K562 (cell line): ENCODE measurements around the gene NUDCD3. TPM values are rescaled to one million over a fixed set of nuclear protein-coding genes. Genes with fewer than 3 reads are reported as not detected.
A peak's percentile ranks its signal among the peaks of the same experiment; 100 is the strongest.

Experiments used
- ATAC-seq: fragments of 200-7000 bp; cut with Tn5 transposase; 3 replicates; pipeline ENCODE4 v1.9.1; 2020; ENCODE audit warnings: moderate library complexity
- BruUV-seq: library from RNA; stranded (reverse); fragments of 400-500 nt; replicated peaks from 2 replicates; lab custom pipeline; 2021; lab: Mats Ljungman, UMichigan
- CTCF ChIA-PET: fragments of 300-600 bp; formaldehyde crosslinking; extraction: SDS; loops from one replicate; lab custom pipeline; 2021; ENCODE audit warnings: low intra/inter-chr PET ratio; lab: Yijun Ruan, JAX
- POLR2A ChIA-PET: fragments of 300-600, 350-650 bp; sonication (Branson Sonifier 250); formaldehyde crosslinking; extraction: SDS; loops from one replicate; lab custom pipeline; 2021; ENCODE audit warnings: antibody characterized with exemption, inconsistent platforms; lab: Yijun Ruan, JAX
- DNase-seq, 4 experiments: peaks; one replicate each; pipeline versions ENCODE4 v3.0.0 to v3.0.0-alpha.2; 2011 to 2018; ENCODE audit warnings: low spot score in 3 of 4, mixed read lengths in 3 of 4; ENCODE audit errors: extremely low read depth in 1 of 4
- FAIRE-seq: peaks from 2 replicates; lab custom pipeline; 2011; peaks lifted over from hg19 to GRCh38; lab: Jason Lieb, UNC
- H2AFZ ChIP-seq: 2 replicates; pipeline ENCODE4 v1.6.0; 2011; ENCODE audit warnings: low read depth, low read length, control low read depth, inconsistent platforms
- H3K27ac ChIP-seq: fragments of 200-600 bp; 3 replicates; pipeline ENCODE4 v1.8.0; 2011; ENCODE audit warnings: low read depth, mild to moderate bottlenecking, control low read depth, inconsistent platforms, low read length, moderate library complexity, mixed read lengths; ENCODE audit errors: extremely low read depth
- H3K27me3 ChIP-seq, 2 experiments: fragments of 300-600 bp in 1 of 2; 2 replicates in 1 of 2; 3 replicates in 1 of 2; pipeline versions ENCODE4 v1.6.0 to v1.8.0; 2011; ENCODE audit warnings: inconsistent platforms in 2 of 2, low read length in 2 of 2, mild to moderate bottlenecking in 1 of 2, mixed read lengths in 1 of 2, moderate library complexity in 1 of 2; ENCODE audit not compliant: control insufficient read depth in 2 of 2, insufficient read depth in 2 of 2
- H3K36me3 ChIP-seq: fragments of 300-600 bp; 3 replicates; pipeline ENCODE4 v1.8.0; 2011; ENCODE audit warnings: mild to moderate bottlenecking, low read length, inconsistent platforms; ENCODE audit not compliant: control insufficient read depth, insufficient read depth
- H3K4me1 ChIP-seq, 2 experiments: fragments of 200-600 bp in 1 of 2; replicated peaks in 1 of 2; 2 replicates in 1 of 2; 3 replicates in 1 of 2; pipeline versions ENCODE4 v1.5.1 to v1.8.0; 2011; ENCODE audit warnings: inconsistent platforms in 2 of 2, low read length in 2 of 2, mild to moderate bottlenecking in 1 of 2, mixed read lengths in 1 of 2, moderate library complexity in 1 of 2; ENCODE audit not compliant: control insufficient read depth in 2 of 2, insufficient read depth in 2 of 2
- H3K4me2 ChIP-seq: 2 replicates; pipeline ENCODE4 v1.6.1; 2011; ENCODE audit warnings: low read length, control low read depth, inconsistent platforms, mixed read lengths; ENCODE audit not compliant: insufficient read depth
- H3K4me3 ChIP-seq: fragments of 200-600 bp; sonication (generic), shearing (Covaris generic); 2 replicates; pipeline ENCODE4 v1.5.1; 2016; ENCODE audit warnings: control low read depth, inconsistent platforms
- H3K79me2 ChIP-seq: fragments of 200-600 bp; 3 replicates; pipeline ENCODE4 v1.8.0; 2011; ENCODE audit warnings: low read length, inconsistent platforms; ENCODE audit not compliant: control insufficient read depth, insufficient read depth
- H3K9ac ChIP-seq, 2 experiments: 2 replicates each; pipeline versions ENCODE4 v1.6.0 to v1.6.1; 2011; ENCODE audit warnings: low read depth in 2 of 2, low read length in 2 of 2, control low read depth in 1 of 2, inconsistent platforms in 1 of 2, mild to moderate bottlenecking in 1 of 2, mixed read lengths in 1 of 2; ENCODE audit not compliant: insufficient read depth in 1 of 2
- H3K9me1 ChIP-seq: one replicate; pipeline ENCODE4 v1.6.0; 2011; ENCODE audit warnings: inconsistent platforms, mild to moderate bottlenecking, low read length, moderate library complexity; ENCODE audit not compliant: control insufficient read depth, insufficient read depth
- H3K9me3 ChIP-seq: replicated peaks from 2 replicates; pipeline ENCODE4 v1.5.1; 2011; ENCODE audit warnings: low read depth, low read length, inconsistent platforms; ENCODE audit not compliant: control insufficient read depth, insufficient read depth
- H4K20me1 ChIP-seq: replicated peaks from 2 replicates; pipeline ENCODE4 v1.6.1; 2011; ENCODE audit warnings: low read length, inconsistent platforms, mixed read lengths; ENCODE audit not compliant: control insufficient read depth, insufficient read depth
- NFIC ChIP-seq: fragments of 450-650 bp; IDR thresholded peaks from 2 replicates; pipeline ENCODE4 v1.6.1; 2017; ENCODE audit warnings: mild to moderate bottlenecking, inconsistent platforms
- RBM15 ChIP-seq: fragments of 200-400 bp; formaldehyde crosslinking; IDR thresholded peaks from 2 replicates; pipeline ENCODE4 v1.6.1; 2018; ENCODE audit warnings: mild to moderate bottlenecking, low read length, moderate library complexity; ENCODE audit not compliant: insufficient read depth
- THRAP3 ChIP-seq: fragments of 450-650 bp; IDR thresholded peaks from 2 replicates; pipeline ENCODE4 v1.6.1; 2016; ENCODE audit warnings: mild to moderate bottlenecking, inconsistent platforms, borderline replicate concordance
- ZBTB17 ChIP-seq: fragments of 450-650 bp; formaldehyde crosslinking; IDR thresholded peaks from 2 replicates; pipeline ENCODE4 v1.4.0; 2020; ENCODE audit warnings: mild to moderate bottlenecking
- WGBS: fragments of 100-300 bp; shearing (Covaris generic); methylation state at CpG from one replicate; pipeline ENCODE4 v1.1.6; 2016; ENCODE audit warnings: low coverage, mixed read lengths; ENCODE audit not compliant: insufficient coverage; ENCODE audit errors: missing lambda C conversion rate; 5-methylcytosine and 5-hydroxymethylcytosine counted together
- in situ Hi-C: fragments of 300-500 bp; cut with MboI; formaldehyde crosslinking; loops from 4 replicates; pipeline ENCODE4 v1.15.0; 2018; ENCODE audit warnings: inconsistent platforms, mixed read lengths
- intact Hi-C: fragments of 100-400 bp; cut with micrococcal nuclease; formaldehyde crosslinking; loops from 2 replicates; pipeline ENCODE4 v1.14.2; 2022
- polyA plus RNA-seq, 8 experiments: library from polyadenylated mRNA; depleted of rRNA in 4 of 8; stranded (reverse) in 5 of 8; unstranded in 3 of 8; fragments of >200 nt; fragmentation: Nextera tagmentation in 2 of 8; fragmentation: Illumina TruSeq in 1 of 8; extraction: Ambion mirVana in 2 of 8; extraction: Trizol in 1 of 8; gene quantifications; 2 replicates each; pipeline versions ENCODE4 v1.2.1 to v1.2.3, GENCODE V29; 2011 to 2014; ENCODE audit warnings: inconsistent platforms in 1 of 8, missing spikeins in 1 of 8
- total RNA-seq, 7 experiments: library from RNA; depleted of rRNA in 6 of 7; stranded (reverse); fragments of >200 nt in 6 of 7; fragmentation: Illumina TruSeq in 2 of 7; extraction: Trizol in 2 of 7; gene quantifications; 2 replicates each; pipeline versions ENCODE4 v1.2.1 to v1.2.3, GENCODE V29; 2011 to 2021; ENCODE audit warnings: low replicate concordance in 1 of 7
- TF ChIP-seq, protein P1 (sequence below): sonication (generic); formaldehyde crosslinking; IDR thresholded peaks from 2 replicates; pipeline ENCODE4 v1.8.1; 2022; ENCODE audit warnings: missing genetic modification reagents
- TF ChIP-seq, protein P2 (sequence below), 2 experiments: fragments of 450-650 bp; IDR thresholded peaks; 2 replicates each; pipeline ENCODE4 v1.6.1; 2016
- TF ChIP-seq, protein P3 (sequence below): fragments of 250-450 bp; sonication (Bioruptor Pico); IDR thresholded peaks from 2 replicates; pipeline ENCODE4 v1.4.0; 2020; ENCODE audit warnings: borderline replicate concordance
- TF ChIP-seq, protein P4 (sequence below): IDR thresholded peaks from 2 replicates; pipeline ENCODE4 v1.6.1; 2014; ENCODE audit warnings: antibody characterized with exemption

NUDCD3 gene
- total and polyA plus RNA-seq, 9 of the 15 experiments (the other 6 are each of a cell fraction or from before 2014, with no cell fraction given) = 24.8 to 64.2 (median 42.6) TPM

DNA sequence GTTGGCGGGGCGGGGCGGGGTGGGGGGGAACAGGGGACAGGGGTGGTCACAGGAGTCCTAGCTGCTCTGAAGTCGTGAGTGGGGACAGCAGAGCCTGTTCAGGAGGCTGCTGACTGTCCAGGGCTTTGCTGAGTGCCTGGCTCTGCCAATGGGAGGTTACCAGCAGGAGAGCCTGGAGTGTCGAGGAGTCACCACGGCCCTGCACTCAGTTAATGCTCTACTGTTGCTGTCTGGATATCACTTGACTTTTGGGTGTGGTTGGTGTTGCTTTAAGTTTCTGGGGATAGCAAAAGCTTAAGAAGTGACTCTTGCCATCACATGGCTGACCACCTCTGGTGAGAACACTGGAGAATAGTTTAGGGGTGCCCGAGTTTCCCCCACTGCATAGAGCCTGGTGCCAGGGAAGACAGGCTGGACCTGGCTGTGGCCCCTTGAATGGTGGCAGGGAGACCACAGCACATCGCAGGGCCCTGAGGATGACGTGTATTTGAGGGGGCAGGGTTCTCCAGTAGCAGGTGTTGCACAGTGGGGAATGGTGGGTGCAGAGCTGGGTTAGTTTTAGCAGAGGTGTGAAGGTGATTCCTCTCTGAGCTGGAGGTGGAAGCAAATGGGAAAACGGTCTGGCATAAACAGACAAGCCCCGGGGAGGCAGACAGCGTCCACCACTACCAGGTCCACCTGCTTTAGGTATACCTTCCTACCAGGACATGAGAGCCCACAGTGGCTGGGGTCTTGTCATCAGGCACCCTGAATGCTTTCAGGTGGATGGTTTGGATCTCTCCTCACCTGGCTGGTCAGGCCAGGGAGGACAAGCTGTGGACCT, 110.9 kb downstream of the NUDCD3 start:
- peaks cover 11% of the 10 kb centered on the region; the same call in 1 of the 2 replicates for H4K20me1 ChIP-seq
- H3K27ac ChIP-seq = no peak overlapping the region
- H3K9ac ChIP-seq = no peak overlapping the region
- peaks cover 0 to 11% of the 10 kb centered on the region in 2 experiments; a peak in 2 of 5 replicates for H3K27me3 ChIP-seq
- no peak overlapping the region for H3K4me3 ChIP-seq
- no peaks in the 10 kb centered on the region for H3K9me3 ChIP-seq
- TF ChIP-seq, protein P1, sequence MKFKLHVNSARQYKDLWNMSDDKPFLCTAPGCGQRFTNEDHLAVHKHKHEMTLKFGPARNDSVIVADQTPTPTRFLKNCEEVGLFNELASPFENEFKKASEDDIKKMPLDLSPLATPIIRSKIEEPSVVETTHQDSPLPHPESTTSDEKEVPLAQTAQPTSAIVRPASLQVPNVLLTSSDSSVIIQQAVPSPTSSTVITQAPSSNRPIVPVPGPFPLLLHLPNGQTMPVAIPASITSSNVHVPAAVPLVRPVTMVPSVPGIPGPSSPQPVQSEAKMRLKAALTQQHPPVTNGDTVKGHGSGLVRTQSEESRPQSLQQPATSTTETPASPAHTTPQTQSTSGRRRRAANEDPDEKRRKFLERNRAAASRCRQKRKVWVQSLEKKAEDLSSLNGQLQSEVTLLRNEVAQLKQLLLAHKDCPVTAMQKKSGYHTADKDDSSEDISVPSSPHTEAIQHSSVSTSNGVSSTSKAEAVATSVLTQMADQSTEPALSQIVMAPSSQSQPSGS (CRISPR knock-in tag) = no peak
- TF ChIP-seq NFIC = no peak
- TF ChIP-seq, protein P2, sequence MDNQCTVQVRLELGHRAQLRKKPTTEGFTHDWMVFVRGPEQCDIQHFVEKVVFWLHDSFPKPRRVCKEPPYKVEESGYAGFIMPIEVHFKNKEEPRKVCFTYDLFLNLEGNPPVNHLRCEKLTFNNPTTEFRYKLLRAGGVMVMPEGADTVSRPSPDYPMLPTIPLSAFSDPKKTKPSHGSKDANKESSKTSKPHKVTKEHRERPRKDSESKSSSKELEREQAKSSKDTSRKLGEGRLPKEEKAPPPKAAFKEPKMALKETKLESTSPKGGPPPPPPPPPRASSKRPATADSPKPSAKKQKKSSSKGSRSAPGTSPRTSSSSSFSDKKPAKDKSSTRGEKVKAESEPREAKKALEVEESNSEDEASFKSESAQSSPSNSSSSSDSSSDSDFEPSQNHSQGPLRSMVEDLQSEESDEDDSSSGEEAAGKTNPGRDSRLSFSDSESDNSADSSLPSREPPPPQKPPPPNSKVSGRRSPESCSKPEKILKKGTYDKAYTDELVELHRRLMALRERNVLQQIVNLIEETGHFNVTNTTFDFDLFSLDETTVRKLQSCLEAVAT (IDR thresholded peaks at IDR 0.05) = peak in 1 of 2 experiments; percentile 64; a peak in 1 of 4 replicates
- TF ChIP-seq, protein P3, sequence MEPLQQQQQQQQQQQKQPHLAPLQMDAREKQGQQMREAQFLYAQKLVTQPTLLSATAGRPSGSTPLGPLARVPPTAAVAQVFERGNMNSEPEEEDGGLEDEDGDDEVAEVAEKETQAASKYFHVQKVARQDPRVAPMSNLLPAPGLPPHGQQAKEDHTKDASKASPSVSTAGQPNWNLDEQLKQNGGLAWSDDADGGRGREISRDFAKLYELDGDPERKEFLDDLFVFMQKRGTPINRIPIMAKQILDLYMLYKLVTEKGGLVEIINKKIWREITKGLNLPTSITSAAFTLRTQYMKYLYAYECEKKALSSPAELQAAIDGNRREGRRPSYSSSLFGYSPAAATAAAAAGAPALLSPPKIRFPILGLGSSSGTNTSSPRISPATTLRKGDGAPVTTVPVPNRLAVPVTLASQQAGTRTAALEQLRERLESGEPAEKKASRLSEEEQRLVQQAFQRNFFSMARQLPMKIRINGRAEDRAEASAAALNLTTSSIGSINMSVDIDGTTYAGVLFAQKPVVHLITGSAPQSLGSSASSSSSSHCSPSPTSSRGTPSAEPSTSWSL = no peak
- TF ChIP-seq, protein P4, sequence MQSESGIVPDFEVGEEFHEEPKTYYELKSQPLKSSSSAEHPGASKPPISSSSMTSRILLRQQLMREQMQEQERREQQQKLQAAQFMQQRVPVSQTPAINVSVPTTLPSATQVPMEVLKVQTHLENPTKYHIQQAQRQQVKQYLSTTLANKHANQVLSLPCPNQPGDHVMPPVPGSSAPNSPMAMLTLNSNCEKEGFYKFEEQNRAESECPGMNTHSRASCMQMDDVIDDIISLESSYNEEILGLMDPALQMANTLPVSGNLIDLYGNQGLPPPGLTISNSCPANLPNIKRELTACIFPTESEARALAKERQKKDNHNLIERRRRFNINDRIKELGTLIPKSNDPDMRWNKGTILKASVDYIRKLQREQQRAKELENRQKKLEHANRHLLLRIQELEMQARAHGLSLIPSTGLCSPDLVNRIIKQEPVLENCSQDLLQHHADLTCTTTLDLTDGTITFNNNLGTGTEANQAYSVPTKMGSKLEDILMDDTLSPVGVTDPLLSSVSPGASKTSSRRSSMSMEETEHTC = no peak
- no peak for TF ChIP-seq THRAP3
- no peak for TF ChIP-seq RBM15
- peak; percentile 43; the same call in 1 of the 2 replicates for TF ChIP-seq ZBTB17 (CRISPR knock-in tag)
- peaks cover 8% of the 10 kb centered on the region for H3K9me1 ChIP-seq
- ATAC-seq = peak; percentile 20
- intact Hi-C loops = loop anchor here (10.0 kb wide), 1 partner anchor 95 kb away; no protein-coding TSS in a partner anchor
- peaks cover 4% of the 10 kb centered on the region; the same call in 1 of the 3 replicates for H3K36me3 ChIP-seq
- in situ Hi-C loops = no loop called here
- peak in 2 of 4 experiments; percentile 26 for DNase-seq
- H3K4me2 ChIP-seq = peak overlapping the region; percentile 43; the same call in 1 of the 2 replicates
- no TSS peak for BruUV-seq
- no peak overlapping the region for H2AFZ ChIP-seq
- WGBS = 37% methylated on average over 12 of the region's 12 CpGs
- no peak for FAIRE-seq
- ChIA-PET POLR2A (interaction anchor here (0.5 to 2.8 kb wide), 4 partner anchors 11 to 907 kb away, joined by 3 to 12 read pairs (median 4); no protein-coding TSS in a partner anchor), CTCF (no interaction called here)
- H3K4me1 ChIP-seq = peaks cover 3 to 4% of the 10 kb centered on the region in 2 experiments; a peak in 4 of 5 replicates
- H3K79me2 ChIP-seq = no peaks in the 10 kb centered on the region
